Loucy (cell line): ENCODE results near the gene PLXNA4.

Experiments used
- EZH2phosphoT487 ChIP-seq: fragments of 200-600 bp; IDR thresholded peaks from 2 replicates; pipeline ENCODE4 v1.6.1; 2018; ENCODE audit warnings: antibody characterized with exemption, mild to moderate bottlenecking, moderate library complexity, borderline replicate concordance
- TF ChIP-seq, protein P1 (sequence below): fragments of 200-600 bp; sonication (generic); conservative IDR thresholded peaks from 2 replicates; pipeline ENCODE4 v1.5.1; 2014; ENCODE audit warnings: mild to moderate bottlenecking, antibody characterized with exemption, low read length

DNA sequence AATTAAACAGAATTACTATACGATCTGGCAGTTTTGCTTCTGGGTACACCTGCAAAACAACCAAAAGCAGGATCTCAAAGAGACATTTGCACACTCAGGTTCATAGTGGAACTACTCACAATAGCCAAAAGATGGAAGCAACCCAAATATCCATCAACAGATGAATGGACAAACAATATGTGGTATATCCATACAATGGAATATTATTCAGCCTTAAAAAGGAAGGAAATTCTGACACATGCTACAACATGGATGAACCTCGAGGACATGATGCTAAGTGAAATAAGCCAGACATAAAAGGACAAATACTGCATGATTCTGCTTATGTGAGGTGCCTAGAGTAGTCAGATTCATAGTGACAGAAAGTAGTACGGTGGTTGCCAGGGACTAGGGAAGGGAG is 330.7 kb downstream of the PLXNA4 start:
- TF ChIP-seq, protein P1, sequence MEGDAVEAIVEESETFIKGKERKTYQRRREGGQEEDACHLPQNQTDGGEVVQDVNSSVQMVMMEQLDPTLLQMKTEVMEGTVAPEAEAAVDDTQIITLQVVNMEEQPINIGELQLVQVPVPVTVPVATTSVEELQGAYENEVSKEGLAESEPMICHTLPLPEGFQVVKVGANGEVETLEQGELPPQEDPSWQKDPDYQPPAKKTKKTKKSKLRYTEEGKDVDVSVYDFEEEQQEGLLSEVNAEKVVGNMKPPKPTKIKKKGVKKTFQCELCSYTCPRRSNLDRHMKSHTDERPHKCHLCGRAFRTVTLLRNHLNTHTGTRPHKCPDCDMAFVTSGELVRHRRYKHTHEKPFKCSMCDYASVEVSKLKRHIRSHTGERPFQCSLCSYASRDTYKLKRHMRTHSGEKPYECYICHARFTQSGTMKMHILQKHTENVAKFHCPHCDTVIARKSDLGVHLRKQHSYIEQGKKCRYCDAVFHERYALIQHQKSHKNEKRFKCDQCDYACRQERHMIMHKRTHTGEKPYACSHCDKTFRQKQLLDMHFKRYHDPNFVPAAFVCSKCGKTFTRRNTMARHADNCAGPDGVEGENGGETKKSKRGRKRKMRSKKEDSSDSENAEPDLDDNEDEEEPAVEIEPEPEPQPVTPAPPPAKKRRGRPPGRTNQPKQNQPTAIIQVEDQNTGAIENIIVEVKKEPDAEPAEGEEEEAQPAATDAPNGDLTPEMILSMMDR = no peak
- no peak for TF ChIP-seq EZH2phosphoT487
